DOHH2 (cell line): ENCODE measurements around the gene AEBP2.
"Not testable (repeated sequence)": the region's sequence is repeated elsewhere in the genome, so short reads cannot be mapped to it uniquely, and the experiment has no call there.

ENCODE experiments used
- EZH2phosphoT487 ChIP-seq: fragments of 200-600 bp; sonication (generic); IDR thresholded peaks from 2 replicates; pipeline ENCODE4 v1.6.1; 2017; ENCODE audit warnings: borderline replicate concordance, mild to moderate bottlenecking, antibody characterized with exemption, low read length, moderate library complexity, mixed read lengths
- TF ChIP-seq, protein P1 (sequence below): fragments of 200-600 bp; sonication (generic); IDR thresholded peaks from one replicate; pipeline ENCODE4 v1.5.1; 2014; ENCODE audit warnings: antibody characterized with exemption, mild to moderate bottlenecking, low read depth, low read length; ENCODE audit not compliant: poor library complexity, severe bottlenecking

DNA sequence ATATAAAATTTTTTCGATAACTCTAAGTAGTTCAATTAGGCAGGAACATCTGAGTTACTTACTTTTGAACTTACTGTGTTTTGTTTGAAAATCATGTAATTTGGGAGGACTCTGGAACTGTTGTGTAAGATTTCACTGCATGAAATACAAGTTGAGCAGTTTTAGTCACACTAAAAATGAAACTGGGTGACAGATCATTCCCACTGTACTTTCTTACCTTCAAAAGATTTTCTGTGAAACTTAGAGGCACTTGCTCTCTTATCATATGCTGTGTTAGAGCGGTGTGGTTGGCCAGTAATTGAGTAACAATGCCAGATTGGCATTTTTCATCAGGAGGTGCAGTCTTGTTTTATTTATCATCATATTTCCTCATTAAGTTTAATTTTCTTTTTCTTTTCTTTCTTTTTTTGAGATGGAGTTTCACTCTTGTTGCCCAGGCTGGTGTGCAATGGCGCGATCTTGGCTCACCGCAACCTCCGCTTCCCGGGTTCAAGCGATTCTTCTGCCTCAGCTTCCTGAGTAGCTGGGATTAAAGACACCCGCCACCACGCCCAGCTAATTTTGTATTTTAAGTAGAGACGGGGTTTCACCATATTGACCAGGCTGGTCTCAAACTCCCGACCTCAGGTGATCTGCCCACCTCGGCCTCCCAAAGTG lies 113.3 kb downstream of the AEBP2 start:
- TF ChIP-seq, protein P1, sequence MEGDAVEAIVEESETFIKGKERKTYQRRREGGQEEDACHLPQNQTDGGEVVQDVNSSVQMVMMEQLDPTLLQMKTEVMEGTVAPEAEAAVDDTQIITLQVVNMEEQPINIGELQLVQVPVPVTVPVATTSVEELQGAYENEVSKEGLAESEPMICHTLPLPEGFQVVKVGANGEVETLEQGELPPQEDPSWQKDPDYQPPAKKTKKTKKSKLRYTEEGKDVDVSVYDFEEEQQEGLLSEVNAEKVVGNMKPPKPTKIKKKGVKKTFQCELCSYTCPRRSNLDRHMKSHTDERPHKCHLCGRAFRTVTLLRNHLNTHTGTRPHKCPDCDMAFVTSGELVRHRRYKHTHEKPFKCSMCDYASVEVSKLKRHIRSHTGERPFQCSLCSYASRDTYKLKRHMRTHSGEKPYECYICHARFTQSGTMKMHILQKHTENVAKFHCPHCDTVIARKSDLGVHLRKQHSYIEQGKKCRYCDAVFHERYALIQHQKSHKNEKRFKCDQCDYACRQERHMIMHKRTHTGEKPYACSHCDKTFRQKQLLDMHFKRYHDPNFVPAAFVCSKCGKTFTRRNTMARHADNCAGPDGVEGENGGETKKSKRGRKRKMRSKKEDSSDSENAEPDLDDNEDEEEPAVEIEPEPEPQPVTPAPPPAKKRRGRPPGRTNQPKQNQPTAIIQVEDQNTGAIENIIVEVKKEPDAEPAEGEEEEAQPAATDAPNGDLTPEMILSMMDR, result not testable (repeated sequence)
- TF ChIP-seq EZH2phosphoT487, result not testable (repeated sequence)
